Kidney epithelial cell (primary cell): ENCODE data around the gene PRDX2. TPM values are rescaled to one million over a fixed set of nuclear protein-coding genes. Genes with fewer than 3 reads are reported as not detected.

Source experiments
- DNase-seq: peaks from one replicate; pipeline ENCODE4 v3.0.0-alpha.2; 2010; ENCODE audit warnings: low read depth
- H3K27me3 ChIP-seq: 2 replicates; pipeline ENCODE4 v1.6.0; 2011; ENCODE audit warnings: low read length; ENCODE audit not compliant: control insufficient read depth, insufficient read depth
- H3K36me3 ChIP-seq: 2 replicates; pipeline ENCODE4 v1.5.1; 2011; ENCODE audit warnings: low read length; ENCODE audit not compliant: control insufficient read depth, insufficient read depth
- H3K4me3 ChIP-seq: 2 replicates; pipeline ENCODE4 v1.5.1; 2011; ENCODE audit warnings: low read depth, mild to moderate bottlenecking, control low read depth, low read length
- CTCF ChIP-seq: IDR thresholded peaks from 2 replicates; pipeline ENCODE4 v1.5.1; 2011; ENCODE audit warnings: mild to moderate bottlenecking, moderate library complexity, low read length, control low read depth, inconsistent platforms; ENCODE audit not compliant: insufficient read depth, poor library complexity, severe bottlenecking
- total RNA-seq: library from RNA; depleted of rRNA; stranded (reverse); fragments of >200 nt; gene quantifications from 2 replicates; pipeline ENCODE4 v1.2.3, GENCODE V29; 2015

The PRDX2 gene
- total RNA-seq, 1 donor from 2014 or later = 366 TPM

GRCh38 chr19:12778905-12779161 is 22.8 kb downstream of the PRDX2 start:
- no peaks in the 10 kb centered on the region for H3K36me3 ChIP-seq
- no peak for DNase-seq
- TF ChIP-seq CTCF = no peak
- no peak overlapping the region for H3K4me3 ChIP-seq
- no peaks in the 10 kb centered on the region for H3K27me3 ChIP-seq

GRCh38 chr19:12778017-12778904 is 23.3 kb downstream of the PRDX2 start:
- Histone ChIP-seq H3K36me3 (no peaks in the 10 kb centered on the region), H3K27me3 (no peaks in the 10 kb centered on the region), H3K4me3 (peak overlapping the region; percentile 51)
- no peak for TF ChIP-seq CTCF
- DNase-seq = no peak

GRCh38 chr19:12777217-12778016 is 24.2 kb downstream of the PRDX2 start:
- no peak for DNase-seq
- peak overlapping the region; percentile 51 for H3K4me3 ChIP-seq

GRCh38 chr19:12774588-12775555 is 26.7 kb downstream of the PRDX2 start, which contains the start of gene HOOK2:
TSS of gene HOOK2 (minus strand) at chr19:12775552. CDS start at chr19:12775449, 103 bp downstream.
- peak within 1 kb of the TSS; percentile 91 for H3K4me3 ChIP-seq
- no peak for TF ChIP-seq CTCF
- H3K36me3 ChIP-seq = no peaks in the 10 kb centered on the region
- no peak for DNase-seq
- H3K27me3 ChIP-seq = no peaks in the 10 kb centered on the region

More at GRCh38 chr19:12777217-12778016, 24.2 kb downstream of the PRDX2 start:
- TF ChIP-seq CTCF = peak; percentile 97
- Histone ChIP-seq H3K36me3 (no peaks in the 10 kb centered on the region), H3K27me3 (no peaks in the 10 kb centered on the region)

- Histone ChIP-seq H3K36me3 (no peaks in the 10 kb centered on the region), H3K27me3 (no peaks in the 10 kb centered on the region)
- DNase-seq = no peak
Observed at GRCh38 chr19:12773571-12773970, 28.0 kb downstream of the PRDX2 start.

More at GRCh38 chr19:12773571-12773970, 28.0 kb downstream of the PRDX2 start:
- peak; percentile 35 for TF ChIP-seq CTCF
- H3K4me3 ChIP-seq = no peak overlapping the region
